Transverse colon (tissue), 3 donors: Measurements from ENCODE around the gene OLFML2B.

Experiments used
- EP300 ChIP-seq: sonication (generic); formaldehyde crosslinking; IDR thresholded peaks from one replicate; pipeline ENCODE4 v1.6.1; 2017; ENCODE audit warnings: antibody characterized with exemption, low read depth
- POLR2A ChIP-seq: fragments of 450-650 bp; IDR thresholded peaks from one replicate; pipeline ENCODE4 v1.6.1; 2016; ENCODE audit warnings: antibody characterized with exemption, mild to moderate bottlenecking, moderate library complexity
- TF ChIP-seq, protein P1 (sequence below), 5 experiments: fragments of 200-600 bp in 3 of 5; fragments of 450-650 bp in 2 of 5; sonication (generic) in 3 of 5; IDR thresholded peaks; 1 replicate in 2 of 5; 2 replicates in 3 of 5; pipeline ENCODE4 v1.5.1; 2016 to 2017; ENCODE audit warnings: antibody characterized with exemption in 5 of 5, inconsistent platforms in 3 of 5, mild to moderate bottlenecking in 2 of 5, moderate library complexity in 1 of 5

DNA sequence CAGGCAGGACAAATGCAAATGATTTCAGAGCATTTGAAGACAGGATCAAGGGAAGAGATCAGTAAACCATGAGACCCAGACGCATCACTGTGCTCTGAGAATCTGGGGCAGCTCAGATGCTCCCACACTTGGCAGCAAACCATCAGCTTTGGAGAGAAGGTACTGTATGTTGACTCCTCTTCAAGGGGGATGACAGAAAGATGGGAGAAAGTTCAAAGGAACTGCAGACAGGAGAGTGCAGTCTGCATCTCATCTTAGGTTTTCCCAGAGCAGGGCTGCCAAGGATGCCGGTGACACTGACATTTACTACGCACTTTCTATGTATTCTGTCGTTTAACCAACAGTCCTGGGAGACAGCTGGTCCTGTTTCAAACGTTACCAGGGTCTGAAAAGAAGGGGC is 35.8 kb downstream of the OLFML2B start:
- TF ChIP-seq, protein P1, sequence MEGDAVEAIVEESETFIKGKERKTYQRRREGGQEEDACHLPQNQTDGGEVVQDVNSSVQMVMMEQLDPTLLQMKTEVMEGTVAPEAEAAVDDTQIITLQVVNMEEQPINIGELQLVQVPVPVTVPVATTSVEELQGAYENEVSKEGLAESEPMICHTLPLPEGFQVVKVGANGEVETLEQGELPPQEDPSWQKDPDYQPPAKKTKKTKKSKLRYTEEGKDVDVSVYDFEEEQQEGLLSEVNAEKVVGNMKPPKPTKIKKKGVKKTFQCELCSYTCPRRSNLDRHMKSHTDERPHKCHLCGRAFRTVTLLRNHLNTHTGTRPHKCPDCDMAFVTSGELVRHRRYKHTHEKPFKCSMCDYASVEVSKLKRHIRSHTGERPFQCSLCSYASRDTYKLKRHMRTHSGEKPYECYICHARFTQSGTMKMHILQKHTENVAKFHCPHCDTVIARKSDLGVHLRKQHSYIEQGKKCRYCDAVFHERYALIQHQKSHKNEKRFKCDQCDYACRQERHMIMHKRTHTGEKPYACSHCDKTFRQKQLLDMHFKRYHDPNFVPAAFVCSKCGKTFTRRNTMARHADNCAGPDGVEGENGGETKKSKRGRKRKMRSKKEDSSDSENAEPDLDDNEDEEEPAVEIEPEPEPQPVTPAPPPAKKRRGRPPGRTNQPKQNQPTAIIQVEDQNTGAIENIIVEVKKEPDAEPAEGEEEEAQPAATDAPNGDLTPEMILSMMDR (IDR thresholded peaks at IDR 0.05): no peak
- no peak for TF ChIP-seq POLR2A
- TF ChIP-seq EP300: no peak
